ENCODE data around the gene TMEM51. TPM values are rescaled to one million over a fixed set of nuclear protein-coding genes. Genes with fewer than 3 reads are reported as not detected.

The TMEM51 gene
- polyA plus RNA-seq, 1 donor (not counting 4 experiments of a cell fraction or from before 2014, with no cell fraction given), result 12.9 TPM

- no peak for FAIRE-seq
- H3K4me2 ChIP-seq (ENCODE audit: control insufficient read depth, extremely low read depth, insufficient read depth, low read depth, low read length), result no peak overlapping the region
Observed at GRCh38 chr1:15218287-15219279, 65.0 kb downstream of the TMEM51 start.

GRCh38 chr1:15219280-15220023, 65.9 kb downstream of the TMEM51 start:
- no peak for TF ChIP-seq EZH2 (IDR thresholded peaks at IDR 0.05; ENCODE audit: low read length)
- no peak for TF ChIP-seq CTCF (optimal IDR thresholded peaks at IDR 0.05 in 1 of 3, IDR thresholded peaks at IDR 0.05 in 1 of 3, conservative IDR thresholded peaks at IDR 0.05 in 1 of 3; ENCODE audit: extremely low read depth in 1 of 3, insufficient read depth in 2 of 3, low read length in 3 of 3)
- Histone ChIP-seq H3K4me2 (ENCODE audit: control insufficient read depth, extremely low read depth, insufficient read depth, low read depth, low read length) (no peak overlapping the region), H3K4me3 (ENCODE audit: control insufficient read depth in 2 of 3, extremely low read depth in 1 of 3, insufficient read depth in 2 of 3, low read depth in 1 of 3, low read length in 3 of 3) (no peak overlapping the region), H4K20me1 (ENCODE audit: control insufficient read depth, extremely low read depth, insufficient read depth, low read length) (no peaks in the 10 kb centered on the region), H3K27me3 (ENCODE audit: control insufficient read depth, extremely low read depth, insufficient read depth, low read length) (no peaks in the 10 kb centered on the region), H3K9me3 (ENCODE audit: control insufficient read depth, low read depth, low read length) (no peaks in the 10 kb centered on the region), H3K9ac (ENCODE audit: control insufficient read depth, extremely low read depth, insufficient read depth, low read length) (no peak overlapping the region), H2AFZ (ENCODE audit: control insufficient read depth, low read length) (no peak overlapping the region), H3K4me1 (ENCODE audit: control insufficient read depth, extremely low read depth, insufficient read depth, low read length) (no peaks in the 10 kb centered on the region), H3K9me1 (ENCODE audit: control insufficient read depth, extremely low read depth, insufficient read depth, low read length) (no peaks in the 10 kb centered on the region), H3K36me3 (ENCODE audit: control insufficient read depth in 2 of 2, extremely low read depth in 1 of 2, insufficient read depth in 2 of 2, low read length in 2 of 2) (peaks cover 9 to 20% of the 10 kb centered on the region in 2 experiments), H3K27ac (ENCODE audit: control insufficient read depth, insufficient read depth, low read length) (no peak overlapping the region), H3K79me2 (ENCODE audit: control insufficient read depth, insufficient read depth, low read length) (no peaks in the 10 kb centered on the region)
- dilution Hi-C loops (cut with MboI; ENCODE audit: extremely low pct_ligation_motif_present, low sequenced_read_pairs), result no loop called here
- no peak for DNase-seq (ENCODE audit: low read depth, low spot score)
- FAIRE-seq, result no peak

More at GRCh38 chr1:15218287-15219279, 65.0 kb downstream of the TMEM51 start:
- no peak overlapping the region for H2AFZ ChIP-seq (ENCODE audit: control insufficient read depth, low read length)
- DNase-seq (ENCODE audit: low read depth, low spot score), result no peak
- H3K79me2 ChIP-seq (ENCODE audit: control insufficient read depth, insufficient read depth, low read length), result no peaks in the 10 kb centered on the region
- peaks cover 9 to 20% of the 10 kb centered on the region in 2 experiments for H3K36me3 ChIP-seq (ENCODE audit: control insufficient read depth in 2 of 2, extremely low read depth in 1 of 2, insufficient read depth in 2 of 2, low read length in 2 of 2)
- H4K20me1 ChIP-seq (ENCODE audit: control insufficient read depth, extremely low read depth, insufficient read depth, low read length), result no peaks in the 10 kb centered on the region
- H3K9me1 ChIP-seq (ENCODE audit: control insufficient read depth, extremely low read depth, insufficient read depth, low read length), result no peaks in the 10 kb centered on the region
- no peak overlapping the region for H3K4me3 ChIP-seq (ENCODE audit: control insufficient read depth in 2 of 3, extremely low read depth in 1 of 3, insufficient read depth in 2 of 3, low read depth in 1 of 3, low read length in 3 of 3)
- dilution Hi-C loops (cut with MboI; ENCODE audit: extremely low pct_ligation_motif_present, low sequenced_read_pairs), result no loop called here
- TF ChIP-seq CTCF (optimal IDR thresholded peaks at IDR 0.05 in 1 of 3, IDR thresholded peaks at IDR 0.05 in 1 of 3, conservative IDR thresholded peaks at IDR 0.05 in 1 of 3; ENCODE audit: extremely low read depth in 1 of 3, insufficient read depth in 2 of 3, low read length in 3 of 3) (no peak), EZH2 (IDR thresholded peaks at IDR 0.05; ENCODE audit: low read length) (no peak)
- H3K27ac ChIP-seq (ENCODE audit: control insufficient read depth, insufficient read depth, low read length), result no peak overlapping the region
- no peaks in the 10 kb centered on the region for H3K9me3 ChIP-seq (ENCODE audit: control insufficient read depth, low read depth, low read length)
- no peaks in the 10 kb centered on the region for H3K4me1 ChIP-seq (ENCODE audit: control insufficient read depth, extremely low read depth, insufficient read depth, low read length)
- no peaks in the 10 kb centered on the region for H3K27me3 ChIP-seq (ENCODE audit: control insufficient read depth, extremely low read depth, insufficient read depth, low read length)
- H3K9ac ChIP-seq (ENCODE audit: control insufficient read depth, extremely low read depth, insufficient read depth, low read length), result no peak overlapping the region

Data from keratinocyte (primary cell).